Measurements from ENCODE around the gene CS. TPM values are rescaled to one million over a fixed set of nuclear protein-coding genes. Genes with fewer than 3 reads are reported as not detected.

CS gene
- polyA plus RNA-seq, 1 donor from 2014 or later = 65.7 TPM

DNA sequence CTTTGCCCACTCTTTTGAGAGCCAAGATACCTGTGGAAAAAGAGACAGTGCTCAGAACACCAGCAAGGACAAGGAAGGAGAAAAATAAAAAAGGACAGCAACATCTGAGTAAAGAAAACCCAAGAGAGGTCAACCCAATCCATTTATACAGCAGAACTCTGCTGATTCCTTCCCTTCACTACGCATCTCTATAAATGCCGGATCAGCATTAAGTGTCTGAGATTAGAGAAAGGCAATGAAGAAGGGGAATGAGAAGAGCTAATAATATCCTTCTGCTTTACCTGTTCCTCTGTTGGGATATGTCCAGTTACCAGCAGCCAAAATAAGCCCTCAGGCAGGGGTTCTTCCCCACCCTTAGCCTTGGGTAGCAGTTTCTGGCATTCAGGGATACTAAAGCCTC lies 17.6 kb downstream of the CS start:
- Histone ChIP-seq H3K4me2 (ENCODE audit: low read length) (no peak overlapping the region), H3K79me2 (replicated peaks; ENCODE audit: insufficient read depth, low read length) (no peaks in the 10 kb centered on the region), H3K9me2 (ENCODE audit: insufficient read depth, low read length) (no peaks in the 10 kb centered on the region), H4K20me1 (ENCODE audit: insufficient read depth) (no peaks in the 10 kb centered on the region), H3K36me3 (ENCODE audit: insufficient read depth, low read length) (no peaks in the 10 kb centered on the region), H3K27ac (ENCODE audit: low read length) (no peak overlapping the region), H3K9me3 (ENCODE audit: low read length) (no peaks in the 10 kb centered on the region), H3K9ac (ENCODE audit: low read length) (no peak overlapping the region), H3F3A (ENCODE audit: insufficient read depth, low read length, poor library complexity, severe bottlenecking) (no peaks in the 10 kb centered on the region), H2AFZ (ENCODE audit: low read depth, low read length) (no peak overlapping the region), H3K27me3 (ENCODE audit: insufficient read depth, low read depth, low read length) (no peaks in the 10 kb centered on the region), H3K4me3 (ENCODE audit: low read length) (no peak overlapping the region)
- no peak for TF ChIP-seq CTCF (IDR thresholded peaks at IDR 0.05; ENCODE audit: poor library complexity, severe bottlenecking)
- TF ChIP-seq SMC3 (conservative IDR thresholded peaks at IDR 0.05; ENCODE audit: poor library complexity) = no peak
- no peak for TF ChIP-seq RAD21 (conservative IDR thresholded peaks at IDR 0.05)
- no peak for TF ChIP-seq POLR2AphosphoS5 (IDR thresholded peaks at IDR 0.05)
- TF ChIP-seq MXI1 (conservative IDR thresholded peaks at IDR 0.05; ENCODE audit: poor library complexity, severe bottlenecking) = no peak
- TF ChIP-seq EZH2 (IDR thresholded peaks at IDR 0.05; ENCODE audit: borderline replicate concordance, insufficient read depth, low read length, poor library complexity, severe bottlenecking) = no peak

DNA sequence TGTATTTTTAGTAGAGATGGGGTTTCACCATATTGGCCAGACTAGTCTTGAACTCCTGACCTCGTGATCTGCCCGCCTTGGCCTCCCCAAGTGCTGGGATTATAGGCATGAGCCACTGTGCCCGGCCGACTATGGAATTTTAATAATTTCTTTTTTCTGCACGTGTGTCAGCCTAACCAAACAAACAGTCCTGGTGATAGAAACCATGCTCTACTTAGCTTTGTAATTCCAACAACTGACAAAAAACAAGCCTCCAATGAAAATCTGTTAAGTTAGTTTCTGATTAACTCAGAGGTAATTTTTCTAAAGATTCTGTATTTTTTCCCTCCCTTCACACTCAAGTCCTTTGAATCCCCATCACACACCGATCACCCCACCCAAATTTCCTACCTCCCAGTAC lies 18.1 kb downstream of the CS start:
- no peaks in the 10 kb centered on the region for H3K9me2 ChIP-seq (ENCODE audit: insufficient read depth, low read length)
- H3K4me2 ChIP-seq (ENCODE audit: low read length) = no peak overlapping the region
- no peak overlapping the region for H3K9ac ChIP-seq (ENCODE audit: low read length)
- H3K36me3 ChIP-seq (ENCODE audit: insufficient read depth, low read length) = no peaks in the 10 kb centered on the region
- no peaks in the 10 kb centered on the region for H3K9me3 ChIP-seq (ENCODE audit: low read length)
- TF ChIP-seq EP300 (conservative IDR thresholded peaks at IDR 0.05; ENCODE audit: poor library complexity, severe bottlenecking) (no peak), CTCF (IDR thresholded peaks at IDR 0.05; ENCODE audit: poor library complexity, severe bottlenecking) (no peak), SMC3 (conservative IDR thresholded peaks at IDR 0.05; ENCODE audit: poor library complexity) (no peak), REST (IDR thresholded peaks at IDR 0.05; ENCODE audit: borderline replicate concordance) (no peak), RAD21 (conservative IDR thresholded peaks at IDR 0.05) (no peak), EZH2 (IDR thresholded peaks at IDR 0.05; ENCODE audit: borderline replicate concordance, insufficient read depth, low read length, poor library complexity, severe bottlenecking) (no peak), TAF1 (IDR thresholded peaks at IDR 0.05; ENCODE audit: low read depth) (no peak), MXI1 (conservative IDR thresholded peaks at IDR 0.05; ENCODE audit: poor library complexity, severe bottlenecking) (no peak), POLR2AphosphoS5 (IDR thresholded peaks at IDR 0.05) (no peak)
- no peaks in the 10 kb centered on the region for H4K20me1 ChIP-seq (ENCODE audit: insufficient read depth)
- no peaks in the 10 kb centered on the region for H3F3A ChIP-seq (ENCODE audit: insufficient read depth, low read length, poor library complexity, severe bottlenecking)
- H3K79me2 ChIP-seq (replicated peaks; ENCODE audit: insufficient read depth, low read length) = no peaks in the 10 kb centered on the region
- H3K27ac ChIP-seq (ENCODE audit: low read length) = no peak overlapping the region
- H3K27me3 ChIP-seq (ENCODE audit: insufficient read depth, low read depth, low read length) = no peaks in the 10 kb centered on the region
- H3K4me3 ChIP-seq (ENCODE audit: low read length) = no peak overlapping the region
- H2AFZ ChIP-seq (ENCODE audit: low read depth, low read length) = no peak overlapping the region
